Stimulated activated naive CD8-positive, alpha-beta T cell treated with anti-CD3 and anti-CD28 coated beads, Interleukin-15, Interleukin-2, amounts not matched to agents 100 ng/mL and 50 ng/mL, for 24 hours (primary cell): Measurements from ENCODE around the gene ETFDH.
"Not testable (repeated sequence)": the region's sequence is repeated elsewhere in the genome, so short reads cannot be mapped to it uniquely, and the experiment has no call there.

ENCODE experiments used
- H3K27ac Mint-ChIP-seq: one replicate; pipeline ENCODE4 v1.8.0; 2021; ENCODE audit warnings: mild to moderate bottlenecking, mixed read lengths
- H3K27me3 Mint-ChIP-seq: one replicate; pipeline ENCODE4 v1.8.0; 2021; ENCODE audit warnings: mixed read lengths
- H3K36me3 Mint-ChIP-seq: one replicate; pipeline ENCODE4 v1.8.0; 2021; ENCODE audit warnings: low read depth, mixed read lengths
- H3K4me1 Mint-ChIP-seq: one replicate; pipeline ENCODE4 v1.8.0; 2021; ENCODE audit warnings: low read depth, mixed read lengths
- H3K4me3 Mint-ChIP-seq: one replicate; pipeline ENCODE4 v1.8.0; 2021; ENCODE audit warnings: mild to moderate bottlenecking, mixed read lengths
- H3K9me3 Mint-ChIP-seq: one replicate; pipeline ENCODE4 v1.8.0; 2021; ENCODE audit warnings: mixed read lengths

The ETFDH gene

DNA sequence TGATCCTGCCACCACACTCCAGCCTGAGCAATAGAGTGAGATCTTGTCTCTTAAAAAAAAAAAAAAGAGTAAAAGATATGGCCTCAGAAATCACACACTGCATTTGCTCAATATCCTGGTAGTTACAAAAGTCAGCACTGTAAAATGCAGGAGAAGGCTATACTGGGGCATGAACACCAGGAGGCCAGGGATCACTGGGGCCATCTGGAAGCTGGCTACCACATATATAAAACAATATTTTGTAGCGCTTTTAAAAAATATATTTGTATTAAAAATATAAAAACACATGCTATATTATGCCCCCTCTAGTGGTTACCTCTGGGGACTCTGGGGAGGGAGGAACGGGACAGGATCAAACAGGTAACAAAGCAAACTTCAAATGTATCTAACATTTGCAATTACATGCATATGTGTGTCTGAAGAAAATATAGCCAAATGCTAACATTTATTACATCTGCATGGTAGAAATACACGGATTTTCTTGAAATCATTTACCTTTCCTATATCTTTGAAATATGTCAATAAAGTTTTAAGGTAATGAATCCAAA lies 4.4 kb upstream of the ETFDH start:
- Mint-ChIP-seq H3K27ac (no peak overlapping the region), H3K36me3 (peaks cover 21% of the 10 kb centered on the region), H3K4me1 (peaks cover 31% of the 10 kb centered on the region)

DNA sequence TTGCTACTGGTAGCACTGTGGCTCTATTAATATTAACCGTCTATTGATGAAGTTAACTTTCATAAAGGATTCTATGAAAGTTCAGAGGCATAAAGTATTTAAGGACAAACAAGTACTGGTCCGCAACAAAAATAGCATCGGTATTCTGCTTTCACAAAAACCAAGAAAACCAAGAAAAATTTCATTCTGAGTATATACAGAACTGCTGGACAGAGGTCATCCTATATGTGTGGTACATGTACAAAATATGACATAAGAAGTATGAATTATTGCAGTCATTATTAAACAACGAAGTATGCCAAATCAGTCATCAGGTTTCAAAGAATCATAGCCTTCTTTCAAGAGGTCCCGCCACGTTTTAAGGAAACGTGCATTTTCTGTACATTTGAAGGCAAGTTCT lies 2.8 kb upstream of the ETFDH start:
- H3K27ac Mint-ChIP-seq: no peak overlapping the region
- H3K9me3 Mint-ChIP-seq: no peaks in the 10 kb centered on the region
- peaks cover 21% of the 10 kb centered on the region for H3K36me3 Mint-ChIP-seq
- peaks cover 31% of the 10 kb centered on the region for H3K4me1 Mint-ChIP-seq
- H3K4me3 Mint-ChIP-seq: peak overlapping the region; percentile 10
- H3K27me3 Mint-ChIP-seq: no peaks in the 10 kb centered on the region

More for the DNA sequence above, 4.4 kb upstream of the ETFDH start:
- no peak overlapping the region for H3K4me3 Mint-ChIP-seq
- no peaks in the 10 kb centered on the region for H3K27me3 Mint-ChIP-seq
- H3K9me3 Mint-ChIP-seq: no peaks in the 10 kb centered on the region

- H3K4me1 Mint-ChIP-seq: peaks cover 31% of the 10 kb centered on the region
- H3K4me3 Mint-ChIP-seq: peak overlapping the region; percentile 97
- H3K9me3 Mint-ChIP-seq: no peaks in the 10 kb centered on the region
- peak overlapping the region; percentile 97 for H3K27ac Mint-ChIP-seq
- H3K27me3 Mint-ChIP-seq: no peaks in the 10 kb centered on the region
- H3K36me3 Mint-ChIP-seq: peaks cover 13% of the 10 kb centered on the region
Measured at GRCh38 chr4:158670975-158671664, 976 bp upstream of the ETFDH start.

DNA sequence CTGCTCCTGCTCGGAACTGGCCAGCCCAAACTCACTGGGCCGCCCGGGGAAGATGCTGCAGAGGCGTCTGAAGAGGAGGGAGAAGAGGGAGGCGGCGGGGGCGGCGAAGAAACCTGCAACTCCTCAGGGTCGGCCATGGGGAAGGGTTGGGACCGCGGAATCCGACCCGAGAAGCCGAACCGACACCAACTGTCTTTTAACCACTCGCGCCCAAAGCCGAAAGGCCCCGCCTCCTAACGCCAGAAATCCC lies 506 bp upstream of the ETFDH start, which contains the start of gene C4orf46:
TSS of gene C4orf46 (minus strand) at position 223 of the 250 bp plus-strand sequence. CDS start at position 137, 86 bp downstream.
- Mint-ChIP-seq H3K4me3 (peak within 1 kb of the TSS; percentile 97), H3K4me1 (peaks cover 31% of the 10 kb centered on the region), H3K27me3 (no peaks in the 10 kb centered on the region), H3K9me3 (no peaks in the 10 kb centered on the region), H3K36me3 (peaks cover 9% of the 10 kb centered on the region), H3K27ac (peak within 1 kb of the TSS; percentile 97)

GRCh38 chr4:158673633-158674032 lies 1.5 kb downstream of the ETFDH start:
- Mint-ChIP-seq H3K9me3 (no peaks in the 10 kb centered on the region), H3K4me1 (peaks cover 31% of the 10 kb centered on the region), H3K36me3 (peaks cover 5% of the 10 kb centered on the region), H3K27me3 (no peaks in the 10 kb centered on the region), H3K4me3 (no peak overlapping the region), H3K27ac (no peak overlapping the region)

GRCh38 chr4:158676076-158676475 lies 4.0 kb downstream of the ETFDH start:
- no peak overlapping the region for H3K27ac Mint-ChIP-seq
- H3K9me3 Mint-ChIP-seq: no peaks in the 10 kb centered on the region
- no peaks in the 10 kb centered on the region for H3K27me3 Mint-ChIP-seq
- H3K36me3 Mint-ChIP-seq: peaks cover 9% of the 10 kb centered on the region
- no peak overlapping the region for H3K4me3 Mint-ChIP-seq
- peaks cover 15% of the 10 kb centered on the region for H3K4me1 Mint-ChIP-seq

DNA sequence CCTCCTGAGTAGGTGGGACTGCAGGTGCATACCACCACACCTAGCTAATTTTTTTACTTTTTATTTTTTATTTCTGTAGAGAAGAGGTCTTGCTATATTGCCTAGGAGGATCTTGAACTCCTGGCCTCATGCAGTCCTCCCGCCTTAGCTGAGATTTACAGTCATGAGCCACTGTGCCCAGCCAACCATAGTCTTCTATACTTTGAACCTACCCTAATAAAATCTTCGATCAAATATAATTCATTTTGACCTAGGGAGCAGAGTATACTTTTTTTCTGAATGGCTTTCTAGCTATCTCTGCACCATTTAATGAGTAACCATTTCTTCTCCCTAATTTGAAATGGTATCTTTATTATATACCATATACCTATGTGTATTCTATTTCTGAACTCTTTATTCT lies 6.7 kb downstream of the ETFDH start:
- Mint-ChIP-seq H3K27ac (no peak overlapping the region), H3K4me1 (peaks cover 1% of the 10 kb centered on the region), H3K36me3 (peaks cover 15% of the 10 kb centered on the region)

DNA sequence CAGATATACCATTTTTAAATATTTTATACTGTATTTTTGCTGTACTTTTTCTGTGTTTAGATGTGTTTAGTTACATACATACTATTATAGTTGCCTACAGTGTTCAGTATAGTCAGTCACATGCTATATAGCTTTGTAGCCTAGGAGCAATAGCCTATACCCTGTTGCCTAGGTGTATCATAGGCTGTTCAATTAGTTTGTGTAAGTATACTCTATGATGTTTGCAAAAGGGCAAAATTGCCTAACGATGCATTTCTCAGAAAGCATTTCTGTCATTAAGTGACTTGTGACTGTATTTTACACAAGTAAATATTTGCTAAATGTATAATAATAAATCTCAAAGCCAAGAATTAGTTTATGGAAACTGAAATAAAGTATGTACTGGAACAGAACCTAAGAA lies 9.5 kb downstream of the ETFDH start:
- Mint-ChIP-seq H3K27ac (no peak overlapping the region), H3K4me3 (no peak overlapping the region), H3K36me3 (peaks cover 27% of the 10 kb centered on the region), H3K27me3 (no peaks in the 10 kb centered on the region), H3K4me1 (no peaks in the 10 kb centered on the region), H3K9me3 (no peaks in the 10 kb centered on the region)

More for the DNA sequence above, 6.7 kb downstream of the ETFDH start:
- no peaks in the 10 kb centered on the region for H3K27me3 Mint-ChIP-seq
- H3K9me3 Mint-ChIP-seq: no peaks in the 10 kb centered on the region
- no peak overlapping the region for H3K4me3 Mint-ChIP-seq

- Mint-ChIP-seq H3K4me3 (no peak overlapping the region), H3K9me3 (no peaks in the 10 kb centered on the region), H3K36me3 (peaks cover 32% of the 10 kb centered on the region), H3K27ac (no peak overlapping the region), H3K27me3 (no peaks in the 10 kb centered on the region), H3K4me1 (no peaks in the 10 kb centered on the region)
Measured at GRCh38 chr4:158682066-158682465, 10.0 kb downstream of the ETFDH start.

DNA sequence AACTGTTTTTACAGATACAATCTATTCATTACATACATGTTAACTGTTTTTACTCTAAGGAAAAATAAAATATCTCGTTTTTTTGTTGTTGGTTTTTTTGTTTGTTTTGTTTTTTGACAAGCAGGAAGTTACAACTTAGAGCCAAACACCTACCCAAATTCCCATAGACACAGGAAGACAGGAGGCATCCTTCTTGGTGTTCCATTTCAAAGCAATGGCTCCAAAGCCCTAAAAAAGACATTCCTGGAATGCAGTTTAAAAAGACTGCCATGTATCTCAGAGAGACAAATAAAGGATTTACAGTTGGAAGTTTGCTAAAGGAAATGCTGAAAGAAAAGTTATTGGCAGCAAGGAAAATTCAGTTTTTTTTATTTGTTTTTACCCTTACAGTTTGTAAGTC lies 16.7 kb downstream of the ETFDH start:
- no peaks in the 10 kb centered on the region for H3K27me3 Mint-ChIP-seq
- H3K9me3 Mint-ChIP-seq: no peaks in the 10 kb centered on the region
- peaks cover 38% of the 10 kb centered on the region for H3K36me3 Mint-ChIP-seq
- no peak overlapping the region for H3K27ac Mint-ChIP-seq
- no peaks in the 10 kb centered on the region for H3K4me1 Mint-ChIP-seq
- no peak overlapping the region for H3K4me3 Mint-ChIP-seq

DNA sequence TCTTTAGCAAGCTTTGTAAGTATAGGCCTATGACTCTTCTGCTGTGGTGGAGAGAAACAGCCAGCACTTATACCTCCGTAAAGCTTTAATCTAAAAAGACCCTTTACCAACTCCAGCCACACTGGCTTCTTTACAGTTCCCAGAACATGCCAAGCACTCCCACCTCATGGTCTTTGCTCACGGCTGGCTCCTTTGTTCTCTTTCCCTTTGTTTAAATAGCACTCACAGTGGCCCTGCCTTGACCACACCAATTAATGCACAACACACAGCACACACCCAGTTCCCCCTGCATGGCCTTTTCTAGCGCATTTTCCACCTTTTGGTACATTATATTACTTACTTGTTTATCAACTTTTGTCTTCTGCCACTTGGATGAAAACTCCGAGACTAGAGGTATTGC lies 32.2 kb downstream of the ETFDH start:
- Mint-ChIP-seq H3K27me3 (no peaks in the 10 kb centered on the region), H3K4me3 (no peak overlapping the region), H3K4me1 (no peaks in the 10 kb centered on the region), H3K36me3 (peaks cover 40% of the 10 kb centered on the region), H3K27ac (no peak overlapping the region), H3K9me3 (no peaks in the 10 kb centered on the region)

DNA sequence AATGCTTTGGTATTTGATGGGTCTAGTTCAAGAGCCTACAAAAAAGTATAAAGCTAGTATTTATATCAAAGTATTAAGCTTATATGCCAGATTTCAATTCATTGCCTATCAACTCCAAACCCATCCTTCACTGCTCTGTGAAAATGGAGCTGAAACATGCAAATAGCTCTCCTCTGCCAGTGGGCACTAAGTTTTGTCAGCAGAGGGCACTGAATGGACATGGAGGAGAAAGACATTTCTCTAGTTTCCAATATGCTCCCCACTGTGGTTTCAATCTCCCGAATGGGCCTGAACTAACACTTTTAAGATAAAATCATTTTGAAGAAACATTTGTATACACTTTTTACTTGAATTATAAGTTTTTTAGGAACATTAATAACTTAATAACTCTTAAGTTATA lies 38.7 kb downstream of the ETFDH start:
- Mint-ChIP-seq H3K4me1 (no peaks in the 10 kb centered on the region), H3K27ac (no peak overlapping the region), H3K4me3 (no peak overlapping the region), H3K9me3 (no peaks in the 10 kb centered on the region), H3K36me3 (peaks cover 87% of the 10 kb centered on the region), H3K27me3 (no peaks in the 10 kb centered on the region)

DNA sequence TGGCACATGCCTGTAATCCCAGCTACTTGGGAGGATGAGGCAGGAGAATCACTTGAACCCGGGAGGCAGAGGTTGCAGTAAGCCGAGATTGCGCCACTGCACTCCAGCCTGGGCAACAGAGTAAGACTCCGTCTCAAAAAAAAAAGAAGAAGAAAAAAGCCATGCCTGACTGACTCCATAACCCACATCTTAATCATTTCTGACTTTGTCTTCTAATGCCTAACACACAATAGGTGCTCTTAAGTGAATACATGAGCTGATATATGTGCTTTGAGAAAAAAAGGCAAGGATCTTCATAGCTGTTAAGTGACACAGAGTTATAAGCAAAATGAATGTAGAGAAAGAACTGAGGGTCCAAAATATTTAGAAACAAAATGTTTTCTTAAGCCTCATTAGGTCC lies 40.5 kb downstream of the ETFDH start:
- not testable (repeated sequence) for H3K4me1 Mint-ChIP-seq, H3K4me3 Mint-ChIP-seq, H3K27ac Mint-ChIP-seq, H3K27me3 Mint-ChIP-seq, H3K9me3 Mint-ChIP-seq
- H3K36me3 Mint-ChIP-seq: peaks cover 80% of the 10 kb centered on the region

- no peaks in the 10 kb centered on the region for H3K27me3 Mint-ChIP-seq
- H3K27ac Mint-ChIP-seq: no peak overlapping the region
- no peak overlapping the region for H3K4me3 Mint-ChIP-seq
- H3K36me3 Mint-ChIP-seq: peaks cover 83% of the 10 kb centered on the region
- peaks cover 6% of the 10 kb centered on the region for H3K4me1 Mint-ChIP-seq
- H3K9me3 Mint-ChIP-seq: no peaks in the 10 kb centered on the region
Measured at GRCh38 chr4:158714937-158715336, 42.8 kb downstream of the ETFDH start.

DNA sequence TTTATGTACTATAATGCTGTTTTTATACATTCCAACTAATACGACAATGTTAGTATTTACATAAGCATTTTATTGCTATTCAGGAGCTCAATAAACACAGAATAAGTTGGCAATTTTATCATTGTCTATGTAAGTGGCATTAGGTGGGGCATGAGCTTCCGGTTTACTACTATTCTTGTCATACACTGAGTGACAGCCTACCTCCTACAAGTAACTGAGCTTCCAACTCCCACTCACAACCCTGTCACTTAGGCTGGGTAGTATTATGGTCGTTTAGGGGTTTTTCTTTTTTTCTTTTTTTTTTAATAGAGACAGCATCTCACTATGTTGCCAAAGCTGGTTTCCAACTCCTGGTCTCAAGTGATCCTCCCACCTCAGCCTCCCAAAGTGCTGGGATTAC lies 43.7 kb downstream of the ETFDH start:
- Mint-ChIP-seq H3K4me3 (no peak overlapping the region), H3K36me3 (peaks cover 82% of the 10 kb centered on the region), H3K27ac (no peak overlapping the region), H3K9me3 (no peaks in the 10 kb centered on the region), H3K4me1 (peaks cover 6% of the 10 kb centered on the region), H3K27me3 (no peaks in the 10 kb centered on the region)

- Mint-ChIP-seq H3K4me3 (peak overlapping the region; percentile 100), H3K4me1 (peaks cover 40% of the 10 kb centered on the region), H3K9me3 (no peaks in the 10 kb centered on the region), H3K36me3 (peaks cover 56% of the 10 kb centered on the region), H3K27me3 (peaks cover 8% of the 10 kb centered on the region), H3K27ac (peak overlapping the region; percentile 100)
Measured at GRCh38 chr4:158721680-158722079, 49.6 kb downstream of the ETFDH start.
